Mammary epithelial cell (primary cell): ENCODE data around the gene INTS14.

Source experiments
- CTCF ChIP-seq, 2 donors: IDR thresholded peaks in 1 of 2; conservative IDR thresholded peaks in 1 of 2; 2 replicates each; pipeline ENCODE4 v1.5.1; 2011 to 2012; ENCODE audit warnings: inconsistent platforms in 2 of 2, low read length in 2 of 2, mild to moderate bottlenecking in 2 of 2, control low read depth in 1 of 2, low read depth in 1 of 2; ENCODE audit not compliant: insufficient read depth in 1 of 2; ENCODE audit errors: extremely low read depth in 1 of 2
- EZH2 ChIP-seq: IDR thresholded peaks from 2 replicates; pipeline ENCODE4 v1.6.1; 2012; ENCODE audit warnings: low read length, inconsistent platforms, borderline replicate concordance

GRCh38 chr15:65653341-65653740 lies 42.4 kb upstream of the INTS14 start:
- no peak for TF ChIP-seq CTCF (conservative IDR thresholded peaks at IDR 0.05 in 1 of 2, IDR thresholded peaks at IDR 0.05 in 1 of 2; ENCODE audit: extremely low read depth in 1 of 2, insufficient read depth in 1 of 2, low read depth in 1 of 2, low read length in 2 of 2)
- TF ChIP-seq EZH2: no peak
